ENCODE measurements around the gene SLC41A3.
A peak's percentile ranks its signal among the peaks of the same experiment; 100 is the strongest.
"Not testable (repeated sequence)": the region's sequence is repeated elsewhere in the genome, so short reads cannot be mapped to it uniquely, and the experiment has no call there.

SLC41A3 gene

GRCh38 chr3:126025116-126025729 is 58.7 kb downstream of the SLC41A3 start:
- DNase-seq, result no peak

GRCh38 chr3:126024049-126024854 is 59.7 kb downstream of the SLC41A3 start:
- DNase-seq, result no peak

GRCh38 chr3:126023390-126023789 is 60.5 kb downstream of the SLC41A3 start:
- DNase-seq, result peak; percentile 51

GRCh38 chr3:126022741-126023359 is 61.1 kb downstream of the SLC41A3 start:
- DNase-seq, result peak; percentile 93

- no peak for DNase-seq
Measured at GRCh38 chr3:126021702-126022101, 62.2 kb downstream of the SLC41A3 start.

- DNase-seq, result peak; percentile 51
Measured at GRCh38 chr3:126021224-126021623, 62.7 kb downstream of the SLC41A3 start.

- no peak for DNase-seq
Measured at GRCh38 chr3:126019683-126020082, 64.2 kb downstream of the SLC41A3 start.

GRCh38 chr3:126018995-126019394 is 64.9 kb downstream of the SLC41A3 start:
- DNase-seq, result peak; percentile 77

GRCh38 chr3:126018545-126018944 is 65.4 kb downstream of the SLC41A3 start:
- DNase-seq, result no peak

GRCh38 chr3:126017362-126017761 is 66.6 kb downstream of the SLC41A3 start:
- DNase-seq, result no peak

GRCh38 chr3:126016616-126017015 is 67.3 kb downstream of the SLC41A3 start:
- DNase-seq, result no peak

GRCh38 chr3:126015075-126015474 is 68.8 kb downstream of the SLC41A3 start:
- DNase-seq, result no peak

GRCh38 chr3:126014252-126014651 is 69.7 kb downstream of the SLC41A3 start:
- DNase-seq, result no peak

- peak; percentile 22 for DNase-seq
Measured at GRCh38 chr3:126013751-126014156, 70.2 kb downstream of the SLC41A3 start.

- no peak for DNase-seq
Measured at GRCh38 chr3:126009181-126009580, 74.7 kb downstream of the SLC41A3 start.

GRCh38 chr3:126008219-126008618 is 75.7 kb downstream of the SLC41A3 start:
- no peak for DNase-seq

- DNase-seq, result no peak
Measured at GRCh38 chr3:126005951-126006350, 78.0 kb downstream of the SLC41A3 start.

GRCh38 chr3:126004692-126005091 is 79.2 kb downstream of the SLC41A3 start:
- DNase-seq, result no peak

GRCh38 chr3:126004217-126004616 is 79.7 kb downstream of the SLC41A3 start:
- no peak for DNase-seq

GRCh38 chr3:126003447-126004190 is 80.3 kb downstream of the SLC41A3 start:
- no peak for DNase-seq

GRCh38 chr3:126002189-126002588 is 81.7 kb downstream of the SLC41A3 start:
- no peak for DNase-seq

- DNase-seq, result not testable (repeated sequence)
Measured at GRCh38 chr3:125996751-125997150, 87.2 kb downstream of the SLC41A3 start.

- peak; percentile 96 for DNase-seq
Measured at GRCh38 chr3:125990253-125990970, 93.5 kb downstream of the SLC41A3 start.
